NOMO-1 treated with DMSO at 0.1 percent for 48 hours (cell line): ENCODE data around the gene TEX30.

Source experiments
- DNase-seq: peaks from one replicate; lab custom pipeline; 2025; ENCODE audit not compliant: unreplicated experiment; lab: John Stamatoyannopoulos, UW

The TEX30 gene

DNA sequence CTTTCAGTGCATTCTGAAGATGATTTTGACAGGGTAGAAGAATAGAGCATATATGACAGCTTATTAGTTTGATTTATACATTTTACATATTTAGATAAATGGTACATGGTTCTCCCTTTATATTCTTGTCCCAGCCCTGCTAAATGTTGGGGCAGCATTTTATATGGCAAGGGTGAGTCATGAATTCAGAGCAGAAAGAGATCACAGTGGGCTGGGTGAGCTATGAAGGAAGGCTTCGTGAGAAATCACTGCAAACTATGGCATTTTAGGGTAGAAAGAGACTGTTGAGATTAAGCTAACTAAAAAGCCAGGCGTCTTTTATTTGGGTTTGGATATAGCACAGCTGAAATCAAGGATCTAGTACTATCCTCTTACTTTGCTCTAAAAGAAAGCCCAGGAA lies 54.8 kb downstream of the TEX30 start:
- no peak for DNase-seq
